ENCODE data around the gene SAE1. TPM values are rescaled to one million over a fixed set of nuclear protein-coding genes. Genes with fewer than 3 reads are reported as not detected.

SAE1 gene
- total and polyA plus RNA-seq, 2 of the 4 experiments (the other 2 are of a cell fraction): 165 to 184 TPM

DNA sequence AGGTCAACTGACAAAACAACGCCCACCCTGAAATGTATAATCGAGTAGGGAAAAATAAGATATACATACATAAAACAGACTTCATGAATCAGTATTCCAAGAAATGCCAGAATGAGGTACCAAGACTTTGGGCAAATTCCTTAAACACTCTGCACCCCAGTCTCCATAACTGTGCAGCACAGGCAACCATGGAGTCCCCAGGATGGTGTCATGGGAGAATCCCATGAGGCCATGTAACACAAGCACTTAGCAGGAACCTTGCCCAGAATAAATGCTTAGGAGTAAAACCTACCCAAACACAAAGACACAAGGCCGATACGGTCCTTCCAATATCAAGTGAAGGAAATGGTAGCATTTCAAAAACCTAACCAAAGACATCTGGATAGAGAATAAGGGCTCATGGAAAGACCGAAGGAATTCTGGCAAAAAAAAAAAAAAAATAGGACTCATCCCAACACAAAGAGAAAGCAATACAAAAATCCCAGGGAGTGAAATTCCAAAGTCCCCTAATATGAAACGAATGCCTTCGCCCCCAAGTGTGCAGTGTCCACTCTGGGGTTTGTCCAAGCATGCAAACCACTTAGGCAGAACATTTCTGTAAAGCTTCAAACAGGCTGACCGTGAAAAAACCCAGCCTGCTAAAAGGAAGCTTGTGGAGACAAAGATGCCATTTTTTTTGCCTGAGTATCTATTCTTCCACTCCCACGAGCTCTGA, 28.1 kb upstream of the SAE1 start:
- Histone ChIP-seq H2AFZ (replicated peaks; ENCODE audit: low read length, poor library complexity) (no peak overlapping the region), H4K8ac (ENCODE audit: low read depth in 2 of 2, low read length in 2 of 2) (no peak overlapping the region), H4K5ac (ENCODE audit: low read depth, low read length) (no peak overlapping the region), H4K20me1 (ENCODE audit: insufficient read depth, low read length) (peaks cover 71% of the 10 kb centered on the region), H3K27me3 (ENCODE audit: control insufficient read depth, insufficient read depth, low read length) (no peaks in the 10 kb centered on the region), H3K9ac (ENCODE audit: low read depth, low read length) (no peak overlapping the region), H3K18ac (ENCODE audit: low read depth, low read length) (no peak overlapping the region), H3K4me3 (ENCODE audit: insufficient read depth, low read depth, low read length) (no peak overlapping the region), H2BK120ac (ENCODE audit: low read depth, low read length) (no peak overlapping the region), H2BK5ac (ENCODE audit: low read depth, low read length, poor library complexity, severe bottlenecking) (no peak overlapping the region), H3K9me3 (ENCODE audit: control insufficient read depth, insufficient read depth, low read length) (no peaks in the 10 kb centered on the region), H3K9me1 (ENCODE audit: insufficient read depth, low read length) (peaks cover 34% of the 10 kb centered on the region), H3K4me2 (ENCODE audit: low read depth, low read length) (no peak overlapping the region), H3K14ac (replicated peaks; ENCODE audit: low read depth, low read length) (no peak overlapping the region; the same call in 1 of the 2 replicates), H3K79me1 (ENCODE audit: low read depth in 1 of 2, low read length in 2 of 2) (peaks cover 31 to 86% of the 10 kb centered on the region in 2 experiments), H3K4me1 (ENCODE audit: control insufficient read depth, insufficient read depth, low read length) (peaks cover 13% of the 10 kb centered on the region), H2AK9ac (replicated peaks; ENCODE audit: low read depth, low read length, poor library complexity) (no peak overlapping the region), H2BK15ac (ENCODE audit: low read depth, low read length) (no peak overlapping the region), H3K23ac (ENCODE audit: low read depth, low read length) (no peak overlapping the region), H3K36me3 (ENCODE audit: control insufficient read depth, insufficient read depth, low read length) (no peaks in the 10 kb centered on the region), H3K4ac (ENCODE audit: low read depth, low read length) (no peak overlapping the region), H2BK20ac (ENCODE audit: low read depth, low read length) (no peak overlapping the region), H3K56ac (ENCODE audit: extremely low read depth, insufficient read depth, low read length) (no peak overlapping the region), H4K91ac (ENCODE audit: insufficient read depth, low read depth, low read length) (no peak overlapping the region), H3K27ac (ENCODE audit: insufficient read depth, low read length) (no peak overlapping the region), H2AK5ac (ENCODE audit: low read depth, low read length) (no peak overlapping the region)
- in situ Hi-C loops (cut with MboI; ENCODE audit: low sequenced_read_pairs): no loop called here
- TF ChIP-seq MXI1 (IDR thresholded peaks at IDR 0.05; ENCODE audit: borderline replicate concordance, low read depth, low read length) (no peak), RAD21 (IDR thresholded peaks at IDR 0.05; ENCODE audit: low read length) (no peak), CHD1 (IDR thresholded peaks at IDR 0.05; ENCODE audit: low read depth, low read length) (no peak), RFX5 (IDR thresholded peaks at IDR 0.05; ENCODE audit: low read depth, low read length) (no peak), ELK1 (IDR thresholded peaks at IDR 0.05; ENCODE audit: borderline replicate concordance, low read depth, low read length) (no peak), CTCF (conservative IDR thresholded peaks at IDR 0.05; ENCODE audit: low read depth, low read length) (no peak), BHLHE40 (IDR thresholded peaks at IDR 0.05; ENCODE audit: low read depth, low read length) (no peak), MAZ (IDR thresholded peaks at IDR 0.05; ENCODE audit: borderline replicate concordance, low read depth, low read length) (no peak), FOS (IDR thresholded peaks at IDR 0.05; ENCODE audit: low read depth, low read length) (no peak), MAFK (IDR thresholded peaks at IDR 0.05; ENCODE audit: low read depth, low read length) (no peak), RCOR1 (IDR thresholded peaks at IDR 0.05; ENCODE audit: insufficient replicate concordance, low read length) (no peak), POLR2A (IDR thresholded peaks at IDR 0.05; ENCODE audit: low read depth, low read length) (no peak), SMC3 (IDR thresholded peaks at IDR 0.05; ENCODE audit: low read depth, low read length) (no peak), CEBPB (IDR thresholded peaks at IDR 0.05; ENCODE audit: low read depth, low read length) (no peak), NFE2L2 (IDR thresholded peaks at IDR 0.05; ENCODE audit: low read depth, low read length) (no peak)
- CTCF ChIA-PET: no interaction called here
- 100% methylated on average over 1 of the region's 9 CpGs; no CpG with 5 or more reads in 1 of the 2 experiments for WGBS, 2 experiments (ENCODE audit: extremely low coverage in 2 of 2, insufficient read length in 1 of 2)
- ATAC-seq (ENCODE audit: low read depth) (no peak), DNase-seq (no peak)
- POLR2A ChIA-PET (ENCODE audit: unreplicated experiment): interaction anchor here (0.6 kb wide), 1 partner anchor 208 kb away, joined by 6 read pairs; no protein-coding TSS in a partner anchor
- intact Hi-C loops (cut with micrococcal nuclease): no loop called here
- dilution Hi-C loops (cut with HindIII; ENCODE audit: low sequenced_read_pairs, unreplicated experiment): no loop called here
- BruUV-seq (replicated peaks): no TSS peak

Measured in IMR-90 (cell line).